Kidney capillary endothelial cell (primary cell): ENCODE results near the gene RAD51D.
"Not testable (repeated sequence)": the region's sequence is repeated elsewhere in the genome, so short reads cannot be mapped to it uniquely, and the experiment has no call there.

Source experiments
- DNase-seq: peaks from one replicate; pipeline ENCODE4 v3.0.0-alpha.2; 2018; ENCODE audit warnings: low spot score

RAD51D gene

DNA sequence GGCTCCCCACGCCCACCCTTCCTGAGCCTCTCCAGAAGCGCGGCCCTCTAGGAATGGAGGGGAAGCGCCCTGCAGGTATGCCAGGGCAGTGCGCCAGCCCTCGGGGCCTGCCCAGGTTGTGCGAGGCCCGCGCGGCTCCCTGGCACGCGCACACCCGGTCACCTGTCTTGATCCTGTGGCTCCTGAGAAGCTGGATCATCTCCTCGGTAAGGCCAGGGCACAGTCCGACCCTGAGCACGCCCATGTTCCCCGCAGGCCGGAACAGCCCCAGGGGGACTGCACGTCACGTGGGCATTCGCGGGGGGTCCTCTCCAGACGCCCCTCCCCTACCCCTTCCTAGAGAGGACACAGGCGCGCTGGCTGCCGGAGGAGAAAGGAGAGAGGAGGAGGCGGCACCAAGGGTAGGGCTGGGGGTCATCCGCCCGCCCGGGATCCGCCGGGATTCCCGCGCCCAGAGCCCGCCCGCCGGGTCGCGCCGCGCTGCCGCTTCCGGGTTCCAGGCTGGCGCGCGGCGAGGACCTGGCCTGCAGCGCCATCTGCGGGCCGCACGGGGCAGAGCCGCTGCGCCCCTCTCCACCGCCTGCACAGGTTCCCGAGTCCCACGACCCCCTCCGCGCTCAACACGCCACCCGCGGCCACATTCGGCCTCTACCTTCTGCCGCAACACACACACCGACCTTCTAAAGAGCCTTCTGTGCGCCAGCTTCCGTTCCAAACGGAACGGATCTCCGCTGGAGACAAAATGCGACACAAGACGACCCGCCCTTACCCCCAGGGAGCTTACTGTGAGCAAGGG, at the start of gene RAD51D:
Gene RAD51D, minus strand, starts transcription at position 491 of the 796 bp plus-strand sequence. Its CDS starts 247 bp downstream, at position 244.
- DNase-seq = peak; percentile 73

DNA sequence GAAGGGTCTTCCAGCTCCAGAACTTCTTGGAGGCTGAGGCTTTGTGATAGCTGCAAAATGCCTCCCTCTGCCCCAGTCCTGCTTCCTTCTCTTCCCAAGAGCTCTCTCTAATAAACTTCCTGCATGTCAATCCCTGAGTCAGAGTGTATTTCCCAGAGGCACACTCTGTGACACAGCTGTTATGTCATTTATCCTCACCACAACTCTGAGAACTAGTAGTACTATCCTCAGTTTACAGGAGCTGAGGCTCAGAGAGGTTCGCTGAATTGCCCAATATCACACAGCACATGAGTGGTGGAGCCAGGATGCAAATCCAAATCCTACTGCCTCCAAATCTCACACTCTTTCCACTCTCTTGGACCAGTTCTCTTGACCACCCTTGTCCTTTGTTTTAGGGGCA, 48.0 kb upstream of the RAD51D start:
- peak; percentile 55 for DNase-seq

DNA sequence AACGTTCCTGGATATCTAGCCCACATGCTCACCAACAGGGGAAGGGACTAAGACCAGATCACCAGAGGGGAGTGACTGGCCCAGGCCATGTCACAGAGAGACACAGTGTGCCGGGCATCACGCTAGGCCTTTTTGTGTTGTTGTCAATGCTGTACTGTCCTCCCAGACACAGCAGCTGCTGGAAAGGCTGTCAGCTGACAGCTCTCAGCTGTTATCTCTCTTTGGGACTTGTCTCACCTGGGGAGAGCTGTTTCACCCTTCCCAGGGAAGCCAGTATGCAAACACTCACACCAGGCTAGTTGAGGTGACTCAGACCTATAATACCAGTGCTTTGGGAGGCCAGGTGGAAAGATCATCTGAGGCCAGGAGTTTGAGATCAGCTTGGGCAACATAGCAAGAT, 47.4 kb upstream of the RAD51D start:
- DNase-seq = no peak

- no peak for DNase-seq
These were observed 46.9 kb upstream of the RAD51D start for GRCh38 chr17:35166526-35166925.

- DNase-seq = no peak
These were observed 45.1 kb upstream of the RAD51D start for GRCh38 chr17:35164716-35165115.

GRCh38 chr17:35163886-35164285, 44.2 kb upstream of the RAD51D start:
- no peak for DNase-seq

- no peak for DNase-seq
These were observed 43.1 kb upstream of the RAD51D start for GRCh38 chr17:35162755-35163154.

GRCh38 chr17:35161281-35161761, 41.7 kb upstream of the RAD51D start:
- no peak for DNase-seq

DNA sequence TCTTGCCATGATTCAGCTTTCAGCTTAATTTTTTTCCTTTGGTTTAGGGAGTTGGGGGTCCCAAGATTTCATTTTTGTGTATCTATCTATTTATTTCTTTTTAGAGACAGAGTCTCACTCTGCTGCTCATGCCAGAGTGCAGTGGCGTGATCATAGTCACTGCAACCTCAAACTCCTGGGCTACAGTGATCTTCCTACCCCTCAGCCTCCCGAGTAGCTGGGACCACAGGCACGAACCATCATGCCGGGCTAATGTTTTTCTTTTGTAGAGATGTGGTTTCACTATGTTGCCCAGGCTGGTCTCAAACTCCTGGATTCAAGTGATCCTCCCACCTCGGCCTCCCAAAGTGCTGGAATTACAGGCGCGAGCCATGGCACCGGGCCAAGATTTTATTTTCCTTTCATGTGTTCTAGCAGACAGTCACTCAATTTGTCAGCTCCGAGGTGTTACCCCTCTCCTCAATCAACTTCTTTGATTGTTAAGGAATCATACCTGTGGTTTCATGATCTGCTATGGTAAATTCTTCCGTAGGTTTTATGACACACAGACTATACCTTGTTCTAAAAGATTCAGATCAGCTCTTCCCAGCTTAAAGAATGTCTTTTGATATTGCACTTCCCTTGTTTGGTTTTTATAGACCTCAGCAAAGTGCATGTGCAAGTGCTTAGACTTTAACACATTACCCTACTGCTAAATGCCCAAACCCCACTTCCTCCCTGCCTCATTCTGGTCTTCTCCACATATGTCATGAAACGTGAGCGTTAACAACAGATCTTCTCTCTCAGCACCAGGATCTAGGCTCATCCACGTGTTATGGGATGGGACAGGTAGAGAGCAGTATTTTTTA, 40.9 kb upstream of the RAD51D start:
- no peak for DNase-seq

GRCh38 chr17:35159940-35160339, 40.3 kb upstream of the RAD51D start:
- DNase-seq = no peak

GRCh38 chr17:35155246-35155645, 35.6 kb upstream of the RAD51D start:
- no peak for DNase-seq

DNA sequence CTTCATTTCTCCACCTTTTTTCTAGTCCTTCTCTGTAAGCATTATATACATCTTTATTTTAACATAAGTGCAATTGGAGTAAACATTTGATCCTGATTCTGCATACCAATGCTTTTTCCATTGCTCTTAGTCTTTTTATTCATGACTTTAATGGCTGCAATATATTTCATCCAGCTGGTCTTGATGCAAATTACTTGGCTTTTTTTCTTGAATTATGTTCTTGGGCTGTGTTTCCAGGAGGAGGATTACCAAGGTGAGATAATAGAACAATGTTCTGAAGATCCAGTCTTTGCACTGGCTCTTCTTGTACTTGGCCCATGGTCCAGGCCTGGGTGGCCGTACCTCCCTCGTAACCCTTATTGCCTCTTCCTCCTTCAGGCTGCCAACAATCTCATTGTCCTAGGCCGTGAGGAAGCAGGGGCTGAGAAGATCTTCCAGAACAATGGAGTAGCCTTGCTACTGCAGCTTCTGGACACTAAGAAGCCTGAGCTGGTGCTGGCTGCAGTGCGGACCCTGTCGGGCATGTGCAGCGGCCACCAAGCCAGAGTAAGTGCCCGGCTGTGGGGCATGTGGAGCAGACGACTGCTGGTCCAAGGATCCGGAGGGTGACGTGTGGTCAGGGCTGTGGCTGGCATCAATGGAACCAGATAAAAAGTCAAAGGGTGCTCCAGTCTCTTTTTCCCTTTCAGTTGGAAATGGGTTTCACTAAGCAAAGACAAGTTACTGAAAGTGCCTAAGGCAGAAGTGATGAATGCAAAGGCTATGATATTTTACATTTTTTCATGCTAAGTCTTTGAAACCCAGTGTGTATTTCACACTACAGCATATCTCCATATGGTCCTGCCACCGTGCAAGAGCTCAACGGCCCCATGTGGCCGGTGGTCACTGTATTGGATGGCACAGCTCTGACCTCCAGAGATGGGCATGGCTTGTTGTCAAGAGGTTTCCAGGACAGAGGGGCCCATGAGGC, 34.8 kb upstream of the RAD51D start:
- DNase-seq = no peak

DNA sequence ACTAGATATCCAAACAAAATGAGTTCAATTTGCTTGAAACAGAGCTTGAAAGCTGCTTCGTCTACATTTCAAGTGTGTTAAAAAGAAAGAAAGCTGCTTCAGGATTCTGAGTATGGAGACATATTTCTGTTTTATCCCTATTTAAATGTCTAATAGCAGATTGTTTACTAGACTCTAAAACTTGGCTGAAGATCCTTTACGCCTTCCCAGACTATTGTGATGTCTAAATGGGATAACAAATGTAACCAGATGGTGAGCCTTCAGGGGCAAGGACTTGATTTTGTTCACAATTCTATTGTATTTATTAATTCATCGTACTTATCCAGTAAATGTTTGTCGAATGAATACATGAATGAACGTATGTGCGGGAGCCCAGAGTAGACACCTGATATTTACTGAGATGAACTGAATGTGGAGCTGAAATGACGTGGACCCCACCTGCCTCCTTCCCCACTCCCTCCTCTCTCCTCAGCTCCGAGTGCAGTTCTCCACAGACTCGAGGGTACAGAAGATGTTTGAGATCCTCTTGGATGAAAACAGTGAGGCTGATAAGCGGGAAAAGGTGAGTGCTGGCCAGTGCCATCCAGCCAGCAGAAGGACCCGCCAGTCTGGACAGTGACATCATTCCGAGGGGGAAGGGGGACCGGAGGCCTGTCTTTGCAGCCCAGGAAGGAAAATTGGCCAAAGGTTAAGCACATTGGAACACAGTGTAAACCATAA, 32.9 kb upstream of the RAD51D start:
- no peak for DNase-seq

DNA sequence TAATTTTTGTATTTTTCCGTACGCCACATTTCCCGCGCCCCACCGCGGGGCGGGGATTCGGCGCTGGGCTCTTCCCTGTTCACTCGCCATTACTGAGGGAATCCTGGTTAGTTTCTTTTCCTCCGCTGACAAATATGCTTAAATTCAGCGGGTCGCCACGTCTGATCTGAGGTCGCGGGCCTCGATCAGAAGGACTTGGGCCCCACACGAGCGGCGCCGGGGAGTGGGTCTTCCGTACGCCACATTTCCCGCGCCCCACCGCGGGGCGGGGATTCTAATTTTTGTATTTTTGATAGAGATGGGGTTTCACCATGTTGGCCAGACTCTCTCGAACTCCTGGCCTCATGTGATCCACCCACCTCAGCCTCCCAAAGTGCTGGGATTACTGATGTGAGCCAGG, 31.4 kb upstream of the RAD51D start:
- DNase-seq = not testable (repeated sequence)

DNA sequence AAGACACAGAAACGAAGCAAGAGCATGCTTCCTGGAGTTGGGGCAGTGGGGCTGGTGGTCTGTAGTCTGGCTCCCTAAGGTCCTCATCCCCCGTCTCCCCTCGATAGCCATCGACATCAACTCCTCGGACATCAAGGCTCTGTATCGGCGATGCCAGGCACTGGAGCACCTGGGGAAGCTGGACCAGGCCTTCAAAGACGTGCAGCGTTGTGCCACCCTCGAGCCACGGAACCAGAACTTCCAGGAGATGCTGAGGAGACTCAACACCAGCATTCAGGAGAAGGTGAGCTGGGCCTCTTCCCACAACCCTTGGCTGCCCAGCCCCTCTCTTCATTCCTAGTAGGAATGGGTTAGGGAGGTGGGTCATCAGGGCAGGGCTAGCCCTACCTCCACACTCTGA, 30.3 kb upstream of the RAD51D start:
- DNase-seq = no peak

- DNase-seq = no peak
These were observed 28.5 kb upstream of the RAD51D start for GRCh38 chr17:35148144-35148543.

GRCh38 chr17:35147375-35147905, 27.8 kb upstream of the RAD51D start, which contains the start of gene UNC45B:
TSS of gene UNC45B (plus strand) at chr17:35147817. CDS start at chr17:35148264, 447 bp downstream.
- no peak for DNase-seq

DNA sequence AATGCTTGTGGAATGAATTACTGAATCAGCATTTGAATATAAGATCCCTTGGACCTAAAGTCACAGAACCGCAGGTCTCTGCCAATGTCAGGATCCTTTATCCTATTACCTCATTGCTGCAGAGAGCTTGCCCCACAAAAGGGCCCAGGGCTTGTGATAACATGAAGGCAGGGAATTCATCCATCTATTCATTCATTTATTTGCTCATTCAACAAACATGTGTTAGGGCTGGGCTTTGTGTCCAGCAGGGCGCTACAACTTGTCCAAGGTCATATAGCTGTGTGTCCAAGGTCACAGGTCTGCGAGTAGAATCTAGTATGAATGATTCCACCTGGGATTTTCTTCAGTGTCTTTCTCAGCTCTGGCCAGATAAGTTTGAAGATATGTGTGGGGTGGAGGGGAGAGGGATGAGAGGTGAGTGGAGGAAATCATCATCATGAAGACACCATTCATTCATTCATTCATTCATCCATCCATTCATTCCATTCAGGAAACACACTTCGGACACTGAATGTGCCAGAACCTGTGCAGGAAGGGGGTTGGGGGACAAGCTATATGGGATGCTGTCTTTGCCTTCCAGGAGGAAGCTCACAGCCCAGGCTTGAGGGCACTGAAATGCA, 26.7 kb upstream of the RAD51D start:
- no peak for DNase-seq

GRCh38 chr17:35144840-35145239, 25.2 kb upstream of the RAD51D start:
- DNase-seq = no peak

GRCh38 chr17:35142467-35142796, 22.8 kb upstream of the RAD51D start:
- no peak for DNase-seq
